ENCODE data around the gene ABCA13. TPM values are rescaled to one million over a fixed set of nuclear protein-coding genes. Genes with fewer than 3 reads are reported as not detected.

Gene ABCA13, protein sequence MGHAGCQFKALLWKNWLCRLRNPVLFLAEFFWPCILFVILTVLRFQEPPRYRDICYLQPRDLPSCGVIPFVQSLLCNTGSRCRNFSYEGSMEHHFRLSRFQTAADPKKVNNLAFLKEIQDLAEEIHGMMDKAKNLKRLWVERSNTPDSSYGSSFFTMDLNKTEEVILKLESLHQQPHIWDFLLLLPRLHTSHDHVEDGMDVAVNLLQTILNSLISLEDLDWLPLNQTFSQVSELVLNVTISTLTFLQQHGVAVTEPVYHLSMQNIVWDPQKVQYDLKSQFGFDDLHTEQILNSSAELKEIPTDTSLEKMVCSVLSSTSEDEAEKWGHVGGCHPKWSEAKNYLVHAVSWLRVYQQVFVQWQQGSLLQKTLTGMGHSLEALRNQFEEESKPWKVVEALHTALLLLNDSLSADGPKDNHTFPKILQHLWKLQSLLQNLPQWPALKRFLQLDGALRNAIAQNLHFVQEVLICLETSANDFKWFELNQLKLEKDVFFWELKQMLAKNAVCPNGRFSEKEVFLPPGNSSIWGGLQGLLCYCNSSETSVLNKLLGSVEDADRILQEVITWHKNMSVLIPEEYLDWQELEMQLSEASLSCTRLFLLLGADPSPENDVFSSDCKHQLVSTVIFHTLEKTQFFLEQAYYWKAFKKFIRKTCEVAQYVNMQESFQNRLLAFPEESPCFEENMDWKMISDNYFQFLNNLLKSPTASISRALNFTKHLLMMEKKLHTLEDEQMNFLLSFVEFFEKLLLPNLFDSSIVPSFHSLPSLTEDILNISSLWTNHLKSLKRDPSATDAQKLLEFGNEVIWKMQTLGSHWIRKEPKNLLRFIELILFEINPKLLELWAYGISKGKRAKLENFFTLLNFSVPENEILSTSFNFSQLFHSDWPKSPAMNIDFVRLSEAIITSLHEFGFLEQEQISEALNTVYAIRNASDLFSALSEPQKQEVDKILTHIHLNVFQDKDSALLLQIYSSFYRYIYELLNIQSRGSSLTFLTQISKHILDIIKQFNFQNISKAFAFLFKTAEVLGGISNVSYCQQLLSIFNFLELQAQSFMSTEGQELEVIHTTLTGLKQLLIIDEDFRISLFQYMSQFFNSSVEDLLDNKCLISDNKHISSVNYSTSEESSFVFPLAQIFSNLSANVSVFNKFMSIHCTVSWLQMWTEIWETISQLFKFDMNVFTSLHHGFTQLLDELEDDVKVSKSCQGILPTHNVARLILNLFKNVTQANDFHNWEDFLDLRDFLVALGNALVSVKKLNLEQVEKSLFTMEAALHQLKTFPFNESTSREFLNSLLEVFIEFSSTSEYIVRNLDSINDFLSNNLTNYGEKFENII (N-terminal part only)
- total RNA-seq: 0.20 and 0.36 TPM in 2 replicates

DNA sequence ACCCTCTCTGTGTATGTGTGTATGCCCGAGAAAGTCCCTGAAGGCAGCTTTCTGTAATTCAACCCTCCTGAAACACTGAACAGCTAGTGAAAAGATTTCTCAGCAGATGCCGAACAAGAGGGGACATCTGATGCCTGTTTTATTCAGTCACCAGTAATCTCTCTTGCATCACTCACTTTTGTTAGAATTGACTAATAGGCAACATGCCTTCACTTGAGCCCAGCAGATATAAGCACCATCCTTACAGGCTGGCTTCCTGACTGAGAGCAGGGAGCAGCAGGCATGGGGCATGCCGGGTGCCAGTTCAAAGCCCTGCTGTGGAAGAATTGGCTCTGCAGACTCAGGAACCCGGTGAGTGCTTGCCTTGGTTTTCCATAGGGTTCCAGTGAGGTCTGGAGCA is at the start of gene ABCA13:
TSS of gene ABCA13 (plus strand) at position 257 of the 400 bp plus-strand sequence. CDS start at position 283, 26 bp downstream.

Other genes with a start within 250 kb of the ABCA13 start
- gene PKD1L1, start 223.0 kb upstream of the ABCA13 start, total RNA-seq: 0.07 TPM in 2 replicates
- 17.1 and 18.6 TPM in 2 replicates for gene HUS1, start 191.8 kb upstream of the ABCA13 start, total RNA-seq
- not detected in 2 replicates for gene SUN3, start 142.4 kb upstream of the ABCA13 start, total RNA-seq
- not detected in 2 replicates for gene C7orf57, start 135.9 kb upstream of the ABCA13 start, total RNA-seq
- gene UPP1, start 82.2 kb upstream of the ABCA13 start, total RNA-seq: 11.7 and 13.2 TPM in 2 replicates

Data from smooth muscle cell of the pulmonary artery (primary cell).